Smooth muscle cell (in vitro differentiated cells): ENCODE results near the gene MAZ. TPM values are rescaled to one million over a fixed set of nuclear protein-coding genes. Genes with fewer than 3 reads are reported as not detected.

Experiments used
- DNase-seq: peaks from one replicate; lab custom pipeline; 2025; ENCODE audit not compliant: unreplicated experiment; lab: John Stamatoyannopoulos, UW
- H2AFZ ChIP-seq: fragments of 200-600 bp; sonication (generic); 2 replicates; pipeline ENCODE4 v1.6.0; 2016; ENCODE audit warnings: antibody characterized with exemption, low read depth, mild to moderate bottlenecking
- H3F3A ChIP-seq: fragments of 200-600 bp; sonication (generic); 2 replicates; pipeline ENCODE4 v1.6.0; 2017; ENCODE audit warnings: antibody characterized with exemption, low read depth
- H3K27ac ChIP-seq: fragments of 200-600 bp; sonication (generic); 2 replicates; pipeline ENCODE4 v1.5.1; 2016; ENCODE audit warnings: low read depth, mild to moderate bottlenecking
- H3K27me3 ChIP-seq: fragments of 200-600 bp; sonication (generic); 2 replicates; pipeline ENCODE4 v1.6.1; 2016; ENCODE audit warnings: low read depth, mild to moderate bottlenecking
- H3K36me3 ChIP-seq: fragments of 200-600 bp; sonication (generic); 2 replicates; pipeline ENCODE4 v1.5.1; 2016; ENCODE audit warnings: low read depth
- H3K4me1 ChIP-seq: fragments of 200-600 bp; sonication (generic); 2 replicates; pipeline ENCODE4 v1.5.1; 2016; ENCODE audit warnings: low read depth
- H3K4me2 ChIP-seq: fragments of 200-600 bp; sonication (generic); 2 replicates; pipeline ENCODE4 v1.6.0; 2016; ENCODE audit warnings: mild to moderate bottlenecking
- H3K4me3 ChIP-seq: fragments of 200-600 bp; sonication (generic); 2 replicates; pipeline ENCODE4 v1.5.1; 2016; ENCODE audit warnings: mild to moderate bottlenecking
- H3K79me2 ChIP-seq: fragments of 200-600 bp; sonication (generic); 2 replicates; pipeline ENCODE4 v1.6.0; 2016; ENCODE audit warnings: low read depth, mild to moderate bottlenecking
- H3K9ac ChIP-seq: fragments of 200-600 bp; sonication (generic); 2 replicates; pipeline ENCODE4 v1.6.0; 2016; ENCODE audit warnings: low read depth
- H3K9me3 ChIP-seq: fragments of 200-600 bp; sonication (generic); replicated peaks from 2 replicates; pipeline ENCODE4 v1.5.1; 2016; ENCODE audit warnings: low read depth
- H4K20me1 ChIP-seq: fragments of 200-600 bp; sonication (generic); 2 replicates; pipeline ENCODE4 v1.6.0; 2016; ENCODE audit warnings: low read depth
- CTCF ChIP-seq: fragments of 200-600 bp; sonication (generic); IDR thresholded peaks from 2 replicates; pipeline ENCODE4 v1.5.1; 2017; ENCODE audit warnings: borderline replicate concordance, mild to moderate bottlenecking, antibody characterized with exemption; ENCODE audit not compliant: insufficient read depth, poor library complexity, severe bottlenecking
- WGBS: methylation state at CpG from one replicate; pipeline ENCODE4 v1.1.7; 2016; ENCODE audit warnings: low lambda C conversion rate; 5-methylcytosine and 5-hydroxymethylcytosine counted together
- polyA plus RNA-seq: library from polyadenylated mRNA; unstranded; fragments of >200 nt; fragmentation: Nextera tagmentation; extraction: Ambion mirVana; gene quantifications from 2 replicates; pipeline ENCODE4 v1.2.1, GENCODE V29; 2016
- total RNA-seq: library from RNA; depleted of rRNA; stranded (reverse); fragments of >200 nt; gene quantifications from 2 replicates; pipeline ENCODE4 v1.2.3, GENCODE V29; 2014

The MAZ gene
- total and polyA plus RNA-seq, 2 experiments from 2014 or later: 77.2 to 229 TPM

GRCh38 chr16:29820730-29821642 lies 14.7 kb downstream of the MAZ start:
- no peak for TF ChIP-seq CTCF
- WGBS: 78% methylated on average over 11 of the region's 11 CpGs
- Histone ChIP-seq H2AFZ (no peak overlapping the region), H3K36me3 (no peaks in the 10 kb centered on the region), H3K9ac (peak overlapping the region; percentile 41), H3K9me3 (no peaks in the 10 kb centered on the region), H3K27ac (peak overlapping the region; percentile 86), H3K4me1 (peaks cover 35% of the 10 kb centered on the region), H3K4me3 (peak overlapping the region; percentile 59), H3K27me3 (no peaks in the 10 kb centered on the region), H3K79me2 (peaks cover 55% of the 10 kb centered on the region), H4K20me1 (peaks cover 23% of the 10 kb centered on the region), H3K4me2 (peak overlapping the region; percentile 93), H3F3A (peaks cover 28% of the 10 kb centered on the region)
- no peak for DNase-seq

DNA sequence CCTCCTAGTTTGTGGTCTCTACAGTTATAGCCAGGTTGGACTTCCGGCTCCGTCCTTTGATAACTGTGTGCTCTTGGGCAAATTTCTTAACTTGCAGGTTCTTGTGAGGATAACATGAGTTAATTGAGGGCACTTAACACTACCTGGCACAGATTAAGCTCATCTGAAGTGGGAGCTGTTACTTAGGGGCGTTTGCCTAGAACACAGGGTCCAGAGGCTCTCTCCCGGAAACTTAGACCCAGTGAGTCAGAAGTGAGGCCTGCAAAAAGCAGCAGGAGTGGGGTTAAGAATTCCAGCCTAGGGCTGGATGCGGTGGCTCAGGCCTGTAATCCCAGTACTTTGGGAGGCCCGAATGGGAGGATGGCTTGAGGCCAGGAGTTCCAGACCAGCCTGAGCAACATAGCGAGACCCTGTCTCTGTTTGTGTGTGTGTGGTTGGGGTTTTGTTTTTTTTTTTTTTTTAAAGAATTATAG lies 15.3 kb downstream of the MAZ start:
- no peak for TF ChIP-seq CTCF
- H3K4me2 ChIP-seq: peak overlapping the region; percentile 93
- H3K36me3 ChIP-seq: no peaks in the 10 kb centered on the region
- H3K4me1 ChIP-seq: peaks cover 35% of the 10 kb centered on the region
- peak overlapping the region; percentile 41 for H3K9ac ChIP-seq
- H3F3A ChIP-seq: peaks cover 28% of the 10 kb centered on the region
- no peaks in the 10 kb centered on the region for H3K27me3 ChIP-seq
- no peaks in the 10 kb centered on the region for H3K9me3 ChIP-seq
- H4K20me1 ChIP-seq: peaks cover 30% of the 10 kb centered on the region
- 26% methylated on average over 7 of the region's 7 CpGs for WGBS
- peaks cover 61% of the 10 kb centered on the region for H3K79me2 ChIP-seq
- DNase-seq: no peak
- H3K27ac ChIP-seq: peak overlapping the region; percentile 86
- H3K4me3 ChIP-seq: peak overlapping the region; percentile 59
- H2AFZ ChIP-seq: no peak overlapping the region

- DNase-seq: no peak
- Histone ChIP-seq H3K79me2 (peaks cover 56% of the 10 kb centered on the region), H3K4me2 (peak overlapping the region; percentile 71), H3K9ac (peak overlapping the region; percentile 52), H2AFZ (no peak overlapping the region), H3K27ac (peak overlapping the region; percentile 86), H4K20me1 (peaks cover 59% of the 10 kb centered on the region), H3K9me3 (no peaks in the 10 kb centered on the region), H3K36me3 (no peaks in the 10 kb centered on the region), H3K27me3 (no peaks in the 10 kb centered on the region), H3F3A (peaks cover 21% of the 10 kb centered on the region), H3K4me3 (no peak overlapping the region), H3K4me1 (peaks cover 26% of the 10 kb centered on the region)
- no peak for TF ChIP-seq CTCF
- WGBS: 26% methylated on average over 7 of the region's 7 CpGs
Measured at GRCh38 chr16:29824589-29825144, 18.3 kb downstream of the MAZ start.
